Prostate gland (tissue), 2 donors: ENCODE measurements around the gene AKT1. TPM values are rescaled to one million over a fixed set of nuclear protein-coding genes. Genes with fewer than 3 reads are reported as not detected.

Experiments used
- DNase-seq: peaks from one replicate; pipeline ENCODE4 v3.0.0-alpha.2; 2019; ENCODE audit warnings: low spot score
- H3K27ac ChIP-seq, 2 donors: fragments of 200-600 bp; sonication (generic); 2 replicates each; pipeline ENCODE4 v1.5.1; 2017 to 2019
- H3K27me3 ChIP-seq: fragments of 200-600 bp; sonication (generic); replicated peaks from 2 replicates; pipeline ENCODE4 v1.5.1; 2019; ENCODE audit not compliant: insufficient read depth
- H3K36me3 ChIP-seq, 2 donors: fragments of 200-600 bp; sonication (generic); 1 replicate in 1 of 2; 2 replicates in 1 of 2; pipeline versions ENCODE4 v1.5.1 to v1.8.1; 2017 to 2019
- H3K4me1 ChIP-seq: fragments of 200-600 bp; sonication (generic); replicated peaks from 2 replicates; pipeline ENCODE4 v1.5.1; 2019
- H3K4me3 ChIP-seq, 2 donors: fragments of 200-600 bp; sonication (generic); 2 replicates each; pipeline ENCODE4 v1.5.1; 2017 to 2019
- H3K9me3 ChIP-seq: fragments of 200-600 bp; sonication (generic); 2 replicates; pipeline ENCODE4 v1.5.1; 2017
- POLR2A ChIP-seq: fragments of 450-650 bp; IDR thresholded peaks from one replicate; pipeline ENCODE4 v1.6.1; 2016; ENCODE audit warnings: antibody characterized with exemption, mild to moderate bottlenecking
- POLR2AphosphoS5 ChIP-seq: sonication (generic); formaldehyde crosslinking; IDR thresholded peaks from one replicate; pipeline ENCODE4 v1.6.1; 2017; ENCODE audit warnings: antibody characterized with exemption
- WGBS: methylation state at CpG from one replicate; pipeline ENCODE4 v1.1.5; 2018; 5-methylcytosine and 5-hydroxymethylcytosine counted together
- intact Hi-C: fragments of 100-400 bp; cut with DNase I; formaldehyde crosslinking; loops from one replicate; pipeline ENCODE4 v1.14.2; 2022
- total RNA-seq, 2 donors: library from RNA; depleted of rRNA; stranded (reverse); fragments of >200 nt; gene quantifications; one replicate each; pipeline ENCODE4 v1.1.0, GENCODE V29; 2016
- TF ChIP-seq, protein P1 (sequence below), 4 experiments: fragments of 200-600 bp in 2 of 4; fragments of 450-650 bp in 2 of 4; sonication (generic) in 2 of 4; IDR thresholded peaks; 1 replicate in 3 of 4; 2 replicates in 1 of 4; pipeline ENCODE4 v1.5.1; 2016 to 2019; ENCODE audit warnings: antibody characterized with exemption in 4 of 4, mild to moderate bottlenecking in 2 of 4, moderate library complexity in 2 of 4

Gene AKT1
- total RNA-seq, 2 donors from 2014 or later = 154 to 200 TPM

DNA sequence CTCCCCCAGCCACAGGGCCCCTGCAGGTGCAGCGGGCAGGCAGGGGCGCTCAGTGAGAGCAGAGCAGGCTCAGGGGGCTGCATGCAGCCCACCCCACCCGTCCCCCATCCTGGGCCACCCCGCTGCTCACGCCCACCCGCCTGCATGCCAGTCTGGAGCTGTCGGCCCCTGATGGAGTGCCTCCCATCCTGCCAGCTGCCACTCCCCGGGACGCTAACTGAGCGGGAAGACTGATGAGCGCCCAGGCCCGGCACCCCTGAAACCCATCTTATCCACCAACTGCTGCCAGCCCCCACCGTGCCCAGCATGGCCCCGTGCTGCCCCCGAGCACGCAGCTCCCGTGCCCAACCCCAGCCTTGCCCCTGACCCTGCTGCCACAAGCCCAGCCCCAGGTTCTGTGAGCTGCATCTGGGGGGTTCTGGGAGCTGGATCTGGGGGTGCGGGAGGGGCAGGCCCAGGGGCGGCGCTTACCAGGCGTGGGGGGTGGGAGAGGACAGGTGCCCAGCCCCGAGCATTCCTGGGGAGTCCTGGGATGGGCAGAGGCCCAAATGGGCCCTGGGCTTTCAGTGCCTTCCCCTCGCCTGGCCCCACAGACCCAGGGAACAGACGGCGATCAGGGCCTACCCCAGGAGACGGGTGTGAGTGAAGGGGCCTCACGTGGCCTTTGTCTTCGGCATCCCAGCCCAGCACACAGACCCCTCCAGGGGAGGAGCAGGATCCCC is 13.3 kb downstream of the AKT1 start:
- Histone ChIP-seq H3K27me3 (no peaks in the 10 kb centered on the region), H3K27ac (no peak overlapping the region), H3K36me3 (no peaks in the 10 kb centered on the region), H3K4me3 (no peak overlapping the region), H3K9me3 (no peaks in the 10 kb centered on the region), H3K4me1 (peaks cover 13% of the 10 kb centered on the region)
- WGBS = 84% methylated on average over 27 of the region's 28 CpGs
- intact Hi-C loops = no loop called here
- TF ChIP-seq POLR2AphosphoS5 (no peak), POLR2A (no peak)
- TF ChIP-seq, protein P1, sequence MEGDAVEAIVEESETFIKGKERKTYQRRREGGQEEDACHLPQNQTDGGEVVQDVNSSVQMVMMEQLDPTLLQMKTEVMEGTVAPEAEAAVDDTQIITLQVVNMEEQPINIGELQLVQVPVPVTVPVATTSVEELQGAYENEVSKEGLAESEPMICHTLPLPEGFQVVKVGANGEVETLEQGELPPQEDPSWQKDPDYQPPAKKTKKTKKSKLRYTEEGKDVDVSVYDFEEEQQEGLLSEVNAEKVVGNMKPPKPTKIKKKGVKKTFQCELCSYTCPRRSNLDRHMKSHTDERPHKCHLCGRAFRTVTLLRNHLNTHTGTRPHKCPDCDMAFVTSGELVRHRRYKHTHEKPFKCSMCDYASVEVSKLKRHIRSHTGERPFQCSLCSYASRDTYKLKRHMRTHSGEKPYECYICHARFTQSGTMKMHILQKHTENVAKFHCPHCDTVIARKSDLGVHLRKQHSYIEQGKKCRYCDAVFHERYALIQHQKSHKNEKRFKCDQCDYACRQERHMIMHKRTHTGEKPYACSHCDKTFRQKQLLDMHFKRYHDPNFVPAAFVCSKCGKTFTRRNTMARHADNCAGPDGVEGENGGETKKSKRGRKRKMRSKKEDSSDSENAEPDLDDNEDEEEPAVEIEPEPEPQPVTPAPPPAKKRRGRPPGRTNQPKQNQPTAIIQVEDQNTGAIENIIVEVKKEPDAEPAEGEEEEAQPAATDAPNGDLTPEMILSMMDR (IDR thresholded peaks at IDR 0.05) = no peak
- no peak for DNase-seq

DNA sequence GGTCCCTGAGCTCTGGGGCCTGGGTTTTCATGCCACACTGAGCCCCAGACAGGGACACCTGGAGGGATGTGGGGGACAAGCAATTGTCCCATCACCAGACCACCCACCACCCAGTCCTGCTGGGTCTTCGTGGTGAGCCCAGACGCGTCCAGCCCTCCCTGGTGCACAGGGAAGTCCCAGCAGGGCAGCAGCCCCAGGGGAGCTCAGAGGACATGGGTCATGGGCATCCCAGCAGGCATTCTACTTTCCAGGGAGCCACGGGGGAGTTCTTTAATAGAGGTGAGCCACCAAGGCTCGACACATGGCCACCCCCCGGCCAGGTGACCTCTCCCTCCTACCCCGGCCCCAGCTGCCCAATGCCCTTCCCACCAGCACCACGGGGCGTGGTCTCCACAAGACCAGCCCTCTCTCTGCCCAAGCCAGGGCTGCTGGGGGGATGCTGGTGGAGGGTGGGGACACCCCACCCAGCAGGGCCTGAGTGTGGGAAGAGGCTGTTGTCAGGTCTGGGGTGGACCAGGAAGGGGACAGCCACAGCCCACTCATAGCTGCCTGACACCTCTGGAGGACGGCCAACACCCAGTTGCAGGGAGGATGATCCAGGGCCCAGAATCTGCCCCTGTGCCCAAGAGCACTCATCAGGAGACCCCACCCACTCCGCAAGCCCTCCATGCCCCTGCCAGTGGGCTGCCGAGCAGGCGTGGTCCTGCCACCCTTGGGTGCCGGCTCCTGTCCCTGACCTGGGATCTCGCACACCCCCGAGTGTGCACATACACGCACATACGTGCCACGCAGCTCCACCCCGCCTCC is 14.1 kb downstream of the AKT1 start:
- no peak for TF ChIP-seq POLR2AphosphoS5
- WGBS = 83% methylated on average over 17 of the region's 20 CpGs
- H3K9me3 ChIP-seq = no peaks in the 10 kb centered on the region
- H3K36me3 ChIP-seq = no peaks in the 10 kb centered on the region
- peaks cover 6% of the 10 kb centered on the region for H3K4me1 ChIP-seq
- no peak overlapping the region for H3K27ac ChIP-seq
- intact Hi-C loops = no loop called here
- no peaks in the 10 kb centered on the region for H3K27me3 ChIP-seq
- H3K4me3 ChIP-seq = no peak overlapping the region
- no peak for DNase-seq

DNA sequence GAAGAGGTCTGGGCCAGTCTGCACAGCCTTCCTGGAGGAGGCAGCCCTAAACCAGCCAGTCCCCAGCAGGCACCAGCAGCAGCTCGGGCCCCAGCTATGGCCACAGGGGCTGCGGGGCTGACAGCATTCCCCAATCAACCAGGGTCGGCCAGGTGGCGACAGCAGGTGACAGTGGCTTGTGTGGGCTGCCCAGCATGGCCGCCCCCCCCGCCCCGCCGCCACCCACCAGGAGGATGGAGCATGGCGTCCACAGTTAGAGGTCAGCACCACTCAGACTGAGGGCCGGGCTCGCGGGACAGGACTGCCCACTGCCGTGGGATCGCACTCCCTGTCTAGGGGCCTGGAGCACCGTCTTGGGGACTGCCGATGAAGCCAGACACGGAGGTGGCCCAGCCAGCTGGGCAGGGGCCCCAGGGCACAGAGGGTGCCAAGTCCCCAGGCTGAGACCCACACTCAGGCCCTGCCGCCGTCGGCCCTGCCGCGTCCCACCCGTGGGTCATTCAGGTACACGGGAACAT is 15.0 kb downstream of the AKT1 start:
- H3K4me3 ChIP-seq = no peak overlapping the region
- intact Hi-C loops = no loop called here
- H3K4me1 ChIP-seq = peaks cover 6% of the 10 kb centered on the region
- TF ChIP-seq, protein P1 (IDR thresholded peaks at IDR 0.05) = no peak
- TF ChIP-seq POLR2AphosphoS5 (no peak), POLR2A (no peak)
- H3K27me3 ChIP-seq = no peaks in the 10 kb centered on the region
- no peaks in the 10 kb centered on the region for H3K9me3 ChIP-seq
- no peak for DNase-seq
- WGBS = 89% methylated on average over 16 of the region's 24 CpGs
- H3K36me3 ChIP-seq = no peaks in the 10 kb centered on the region
- no peak overlapping the region for H3K27ac ChIP-seq

DNA sequence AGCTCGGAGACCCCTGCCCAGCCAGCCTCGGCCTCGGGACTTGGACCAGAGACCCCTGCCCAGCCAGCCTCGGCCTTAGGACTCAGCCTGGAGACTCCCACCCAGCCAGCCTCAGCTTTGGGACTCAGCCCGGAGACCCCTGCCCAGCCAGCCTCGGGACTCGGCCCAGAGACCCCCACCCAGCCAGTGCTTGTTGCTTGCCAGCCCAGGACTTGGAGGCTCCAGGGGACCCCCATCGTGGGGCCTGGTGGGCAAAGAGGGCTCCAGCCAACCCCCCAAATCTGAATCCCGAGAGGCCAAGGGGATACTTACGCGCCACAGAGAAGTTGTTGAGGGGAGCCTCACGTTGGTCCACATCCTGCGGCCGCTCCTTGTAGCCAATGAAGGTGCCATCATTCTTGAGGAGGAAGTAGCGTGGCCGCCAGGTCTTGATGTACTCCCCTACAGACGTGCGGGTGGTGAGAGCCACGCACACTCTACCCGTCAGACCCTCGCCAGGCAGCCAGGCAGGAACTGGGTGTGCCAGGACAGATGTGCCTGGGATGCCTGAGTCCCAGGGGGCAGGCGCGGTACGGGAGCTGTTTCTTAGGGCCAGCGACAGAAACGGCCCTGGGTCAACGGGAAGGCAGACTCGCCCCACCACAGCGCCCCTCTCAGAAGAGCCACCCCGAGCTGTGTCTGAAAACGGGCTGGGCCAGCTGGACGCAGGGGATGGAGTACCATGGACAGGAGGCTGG is 15.6 kb downstream of the AKT1 start:
- no peaks in the 10 kb centered on the region for H3K9me3 ChIP-seq
- no peak for TF ChIP-seq POLR2A
- TF ChIP-seq, protein P1 (IDR thresholded peaks at IDR 0.05) = no peak
- no peak for TF ChIP-seq POLR2AphosphoS5
- no peak overlapping the region for H3K27ac ChIP-seq
- H3K4me1 ChIP-seq = peaks cover 10% of the 10 kb centered on the region
- no peaks in the 10 kb centered on the region for H3K36me3 ChIP-seq
- no peaks in the 10 kb centered on the region for H3K27me3 ChIP-seq
- WGBS = 92% methylated on average over 30 of the region's 32 CpGs
- no peak overlapping the region for H3K4me3 ChIP-seq
- intact Hi-C loops = no loop called here
- no peak for DNase-seq

DNA sequence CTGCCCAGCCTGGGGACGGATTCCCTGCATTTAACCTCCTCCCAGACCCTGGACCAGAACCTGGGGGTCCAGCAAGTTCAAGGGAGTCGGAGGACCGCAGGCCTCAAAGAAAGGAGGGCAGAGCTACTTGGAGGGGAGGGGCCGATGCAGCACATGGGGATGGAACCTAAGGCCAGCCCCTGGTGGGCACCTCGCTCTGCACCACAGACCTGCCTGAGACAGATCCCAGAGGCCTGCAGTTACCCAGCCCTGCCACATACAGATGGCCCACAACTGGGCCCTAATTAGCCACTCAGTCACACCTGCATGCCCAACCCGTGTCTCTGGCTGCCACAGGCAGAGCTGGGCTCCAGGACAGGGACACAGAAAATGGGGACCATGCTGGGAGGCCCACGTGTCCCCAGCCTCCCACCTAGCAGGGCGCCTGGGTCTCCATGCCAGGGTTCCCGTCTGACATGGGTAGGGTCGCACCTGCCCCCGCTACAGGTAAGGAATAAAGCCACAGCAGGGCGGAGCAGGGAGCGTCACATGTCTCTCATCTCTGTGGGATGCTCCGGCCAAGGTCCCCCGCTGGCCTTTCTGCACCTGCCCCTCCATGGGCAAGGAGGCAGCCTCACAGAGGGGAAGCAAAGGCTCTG is 16.7 kb downstream of the AKT1 start:
- intact Hi-C loops = no loop called here
- peaks cover 16% of the 10 kb centered on the region for H3K4me1 ChIP-seq
- H3K9me3 ChIP-seq = no peaks in the 10 kb centered on the region
- TF ChIP-seq, protein P1 (IDR thresholded peaks at IDR 0.05) = no peak
- TF ChIP-seq POLR2AphosphoS5 (no peak), POLR2A (no peak)
- H3K36me3 ChIP-seq = no peaks in the 10 kb centered on the region
- no peak overlapping the region for H3K27ac ChIP-seq
- H3K27me3 ChIP-seq = no peaks in the 10 kb centered on the region
- no peak for DNase-seq
- H3K4me3 ChIP-seq = no peak overlapping the region
- WGBS = 85% methylated on average over 13 of the region's 15 CpGs
